GM23248 (cell line): ENCODE data around the gene RPF1.

Experiments used
- EZH2 ChIP-seq: fragments of 200-600 bp; sonication (generic); IDR thresholded peaks from 2 replicates; pipeline ENCODE4 v1.6.1; 2018; ENCODE audit warnings: antibody characterized with exemption, mild to moderate bottlenecking; ENCODE audit not compliant: insufficient read depth, poor library complexity, severe bottlenecking
- EZH2phosphoT487 ChIP-seq: fragments of 200-600 bp; sonication (generic); IDR thresholded peaks from 2 replicates; pipeline ENCODE4 v1.6.1; 2018; ENCODE audit warnings: antibody characterized with exemption, moderate library complexity, mild to moderate bottlenecking, low read depth; ENCODE audit not compliant: insufficient read depth

- no peak for TF ChIP-seq EZH2
- no peak for TF ChIP-seq EZH2phosphoT487
Observed at GRCh38 chr1:84476225-84476624, 2.8 kb upstream of the RPF1 start.
